NCI-H1694 treated with DMSO at 0.1 percent for 48 hours (cell line): ENCODE results near the gene PDHA1.

Experiments
- DNase-seq: peaks from one replicate; lab custom pipeline; 2025; lab: John Stamatoyannopoulos, UW

Gene PDHA1

DNA sequence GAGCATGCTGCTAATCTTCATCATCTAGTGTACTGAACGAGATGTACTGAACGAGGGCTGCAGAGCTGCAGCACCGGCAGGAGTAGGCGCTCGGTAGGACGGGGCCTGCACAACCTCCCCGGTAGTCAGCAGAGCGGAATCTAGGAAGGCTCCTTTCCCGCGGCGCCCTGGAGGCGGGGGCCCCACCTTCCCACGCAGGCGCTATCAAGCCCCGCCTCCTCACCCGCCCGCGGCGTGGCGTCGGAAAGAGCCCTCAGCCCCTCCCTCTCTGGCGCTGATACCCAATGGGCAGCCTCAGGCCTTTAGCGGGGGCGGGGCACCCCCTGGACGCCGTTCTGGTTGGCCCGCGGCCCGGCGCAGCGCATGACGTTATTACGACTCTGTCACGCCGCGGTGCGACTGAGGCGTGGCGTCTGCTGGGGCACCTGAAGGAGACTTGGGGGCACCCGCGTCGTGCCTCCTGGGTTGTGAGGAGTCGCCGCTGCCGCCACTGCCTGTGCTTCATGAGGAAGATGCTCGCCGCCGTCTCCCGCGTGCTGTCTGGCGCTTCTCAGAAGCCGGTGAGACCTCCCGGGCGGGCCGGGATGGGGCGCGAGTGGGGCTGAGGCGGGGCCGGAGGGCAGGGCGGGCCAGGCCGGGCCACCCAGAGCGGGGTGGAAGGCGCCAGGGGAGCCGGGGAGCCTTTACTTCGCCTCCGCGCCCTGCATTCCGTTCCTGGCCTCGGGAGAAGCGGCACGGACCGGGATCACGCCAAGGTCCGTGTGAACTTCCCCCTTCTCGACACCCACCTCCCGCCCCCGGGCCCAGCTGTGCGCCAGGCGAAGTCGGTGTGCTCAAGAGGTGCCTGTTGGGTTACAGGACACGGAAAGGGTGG lies at the start of gene PDHA1:
TSS of gene PDHA1 (plus strand) at position 393 of the 874 bp plus-strand sequence. CDS start at position 504, 111 bp downstream.
- peak; percentile 55 for DNase-seq

DNA sequence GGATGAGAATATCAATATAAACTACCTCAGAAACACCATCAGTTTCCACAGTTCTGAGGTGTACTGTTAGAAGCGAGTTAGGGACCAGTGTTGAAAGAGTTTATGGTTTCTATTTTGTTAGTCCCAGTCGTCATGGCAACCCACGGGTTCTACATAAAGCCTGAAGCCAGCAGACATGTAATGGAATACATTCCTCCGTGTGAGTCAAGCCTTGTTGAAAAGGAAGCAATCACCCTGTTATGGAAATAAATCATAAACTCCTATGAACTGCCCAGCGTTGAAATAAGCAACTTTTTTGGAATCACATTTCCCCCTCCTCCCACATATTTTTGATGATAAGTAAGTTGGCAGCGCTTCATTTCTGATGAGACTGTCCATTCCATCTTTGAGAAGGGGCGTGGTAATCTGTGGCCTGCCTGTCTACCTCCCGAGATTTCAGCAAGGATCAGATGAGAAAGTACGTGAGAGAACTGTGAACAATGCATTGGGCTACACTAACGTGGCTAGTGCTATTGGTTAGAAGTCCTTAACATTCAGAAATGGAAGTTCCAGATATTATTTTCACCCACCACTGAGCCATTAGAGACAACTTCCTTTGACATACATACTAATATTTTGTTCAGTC lies 40.4 kb upstream of the PDHA1 start:
- DNase-seq, result no peak

- no peak for DNase-seq
Observed at GRCh38 chrX:19326567-19326966, 17.2 kb upstream of the PDHA1 start.

- DNase-seq, result no peak
Observed at GRCh38 chrX:19331831-19332230, 11.9 kb upstream of the PDHA1 start.

GRCh38 chrX:19332983-19333382 lies 10.7 kb upstream of the PDHA1 start:
- peak; percentile 1 for DNase-seq

DNA sequence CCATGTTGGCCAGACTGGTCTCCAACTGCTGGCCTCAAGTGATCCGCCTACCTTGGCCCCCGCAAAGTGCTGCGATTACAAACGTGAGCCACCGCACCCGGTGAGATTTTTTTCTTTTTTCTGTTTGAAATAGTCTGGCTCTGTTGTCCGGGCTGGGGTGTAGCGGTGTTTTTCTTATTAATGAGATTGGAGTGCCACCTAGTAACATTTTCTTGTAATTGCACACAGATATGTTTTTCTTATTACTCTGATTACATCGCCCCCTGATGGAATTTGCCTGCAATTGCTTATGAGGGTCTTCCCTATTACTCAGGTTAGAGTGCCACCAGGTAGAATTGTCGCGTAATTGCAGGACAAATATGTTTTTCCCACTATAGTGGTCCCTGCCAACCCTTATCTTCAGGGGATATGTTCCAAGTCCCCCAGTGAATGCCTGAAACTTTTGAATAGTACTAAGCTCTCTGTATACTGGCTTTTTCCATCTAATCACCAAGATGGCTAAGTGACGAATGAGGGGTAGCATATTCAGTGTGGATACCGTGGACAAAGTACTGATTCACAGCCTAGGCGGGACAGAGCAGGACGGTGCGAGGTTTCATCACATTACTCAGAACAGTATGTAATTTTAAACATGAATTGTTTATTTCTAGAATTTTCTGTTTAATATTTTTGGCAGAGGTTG lies 8.6 kb upstream of the PDHA1 start:
- DNase-seq, result peak; percentile 6

DNA sequence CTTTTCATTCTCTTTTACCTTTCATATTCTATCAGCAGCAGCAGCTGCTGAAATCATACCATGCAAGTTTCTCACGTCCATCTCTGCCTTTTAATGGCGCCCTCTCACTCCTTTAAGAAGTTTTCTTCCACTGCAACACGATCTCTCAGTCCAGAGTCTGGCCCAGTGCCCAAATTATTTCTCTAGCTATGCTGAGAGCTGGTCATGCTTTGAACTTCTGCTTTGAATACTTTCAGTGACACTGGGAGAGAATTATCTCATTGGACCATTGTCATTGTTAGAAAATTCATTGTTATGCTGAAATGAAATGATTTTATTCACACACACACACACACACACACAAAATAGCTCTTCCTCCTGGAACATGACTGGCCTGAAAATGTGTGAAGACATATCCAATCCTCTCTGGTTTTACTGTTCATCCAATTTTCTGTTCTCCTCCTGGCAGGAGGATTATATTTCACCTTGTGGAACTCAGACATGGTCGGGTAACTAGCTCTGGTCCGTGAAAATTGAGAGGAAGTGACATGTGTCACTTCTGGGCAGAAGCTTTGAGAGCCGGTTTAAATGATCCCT lies 1.3 kb upstream of the PDHA1 start:
- DNase-seq, result no peak

DNA sequence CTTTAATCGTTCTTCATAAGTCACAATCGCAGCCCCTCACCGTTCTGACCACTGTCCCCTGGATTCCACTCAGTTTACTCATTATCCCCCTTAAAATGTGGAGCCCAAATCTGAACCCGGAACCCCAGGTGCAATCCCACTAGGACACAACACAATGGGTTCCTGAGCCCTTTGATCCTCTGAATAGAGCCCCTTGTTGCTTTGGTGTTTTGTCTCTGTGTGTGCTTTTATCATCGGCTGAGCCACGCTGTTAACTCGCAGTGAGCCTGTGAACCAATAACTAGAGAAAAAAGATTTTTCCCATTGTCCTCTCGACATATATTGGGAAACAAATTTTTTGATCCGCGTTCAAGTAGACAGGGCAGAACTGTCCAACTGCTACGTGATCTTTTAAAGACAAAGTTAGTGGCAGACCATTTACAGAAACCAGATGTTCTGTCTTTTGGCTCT lies 617 bp upstream of the PDHA1 start:
- no peak for DNase-seq

- DNase-seq, result no peak
Observed at GRCh38 chrX:19344661-19345060, 934 bp downstream of the PDHA1 start.

DNA sequence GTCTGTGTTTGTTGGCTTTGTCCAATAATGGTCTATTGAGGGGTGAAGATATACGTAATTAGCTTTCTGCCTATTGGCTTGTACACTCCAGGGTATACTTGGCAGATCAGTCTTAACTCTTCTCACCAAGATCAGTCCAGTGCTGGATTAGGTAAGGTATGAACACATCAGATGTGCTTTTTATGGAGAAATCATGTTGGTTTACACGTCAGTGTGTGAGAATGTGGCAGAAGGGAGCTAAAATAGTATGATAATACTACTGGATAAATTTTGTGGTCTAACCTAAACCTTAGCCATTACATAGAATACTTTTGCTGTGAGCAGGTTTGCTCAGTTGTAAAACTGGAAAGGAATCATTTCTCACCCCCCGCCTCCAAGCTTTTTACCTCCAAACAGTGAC lies 4.2 kb downstream of the PDHA1 start:
- DNase-seq, result no peak

GRCh38 chrX:19349264-19349663 lies 5.5 kb downstream of the PDHA1 start:
- no peak for DNase-seq

- DNase-seq, result no peak
Observed at GRCh38 chrX:19350941-19351384, 7.2 kb downstream of the PDHA1 start.

DNA sequence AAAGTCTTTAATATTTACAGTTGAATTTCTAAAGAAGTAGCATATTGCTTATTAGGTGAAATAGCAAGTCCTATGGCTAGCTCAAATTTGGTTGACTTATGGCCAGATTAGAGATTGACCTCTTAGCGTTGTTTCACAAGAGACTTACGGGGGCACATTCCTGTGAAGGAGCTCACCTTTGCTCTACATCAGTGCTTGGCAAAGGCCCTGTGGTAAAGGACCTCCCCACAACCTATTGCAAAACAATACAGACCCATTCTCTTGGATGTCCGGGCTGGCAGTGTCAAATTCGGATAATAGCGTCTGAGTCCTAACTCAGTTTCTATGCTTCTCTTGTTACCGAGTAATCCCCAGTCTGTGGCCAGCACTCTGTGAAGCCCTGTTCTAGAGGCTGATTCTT lies 10.9 kb downstream of the PDHA1 start:
- DNase-seq, result no peak

DNA sequence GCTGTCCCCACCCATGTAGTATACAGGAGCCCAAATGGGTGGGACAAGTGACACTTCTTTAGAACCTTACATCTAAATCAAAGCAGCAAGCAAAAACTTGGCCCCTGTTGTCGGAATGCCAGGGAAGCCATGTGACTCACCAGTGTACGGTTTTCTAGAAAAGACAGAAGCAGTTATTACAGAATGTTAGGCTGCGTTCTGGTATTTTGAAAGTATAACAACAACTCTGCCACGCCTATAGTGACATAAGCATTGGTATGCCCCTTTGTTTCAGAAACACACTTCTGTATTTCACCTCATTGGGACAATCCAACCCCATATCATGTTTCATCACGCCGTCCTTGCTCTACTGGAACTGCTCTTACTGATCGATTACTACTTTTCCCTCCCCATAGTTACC lies 14.8 kb downstream of the PDHA1 start:
- DNase-seq, result no peak

DNA sequence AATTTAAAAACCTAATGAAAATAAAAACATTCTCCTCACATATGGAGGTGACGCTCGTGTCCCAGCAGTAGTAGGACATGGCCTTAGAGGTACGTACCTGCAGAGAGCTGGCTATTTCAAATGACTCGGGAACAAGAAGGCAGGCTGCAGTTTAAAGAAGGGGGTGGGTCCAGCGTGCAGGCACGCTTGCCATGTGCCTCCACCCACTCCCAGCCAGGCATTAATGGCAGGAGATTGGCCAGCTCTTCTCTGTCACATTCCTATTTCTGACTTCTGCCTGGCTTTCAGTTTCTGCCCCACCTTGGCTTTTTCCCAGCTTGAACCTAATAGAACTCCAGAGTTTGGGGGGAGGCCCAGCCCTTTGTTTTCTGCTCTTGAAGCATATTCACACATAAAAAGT lies 17.2 kb downstream of the PDHA1 start:
- no peak for DNase-seq

DNA sequence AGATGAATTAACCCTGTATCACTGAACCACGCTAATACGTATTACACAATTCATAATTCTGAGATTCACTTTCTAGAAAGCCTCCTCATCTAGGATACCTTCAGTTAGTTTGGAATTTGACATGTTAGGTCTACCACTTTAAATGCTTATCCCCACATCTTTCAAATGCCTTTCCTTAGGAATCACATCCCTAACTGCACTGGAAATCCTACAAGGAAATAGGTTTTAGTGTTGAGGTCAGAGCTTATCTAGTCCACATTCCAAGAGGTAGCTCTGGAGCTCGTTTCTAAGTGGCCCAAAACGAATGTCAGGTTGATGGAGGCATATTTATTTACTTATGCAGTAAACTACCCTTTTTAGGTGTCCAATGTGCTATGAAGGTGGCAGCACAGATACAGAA lies 18.0 kb downstream of the PDHA1 start:
- no peak for DNase-seq

DNA sequence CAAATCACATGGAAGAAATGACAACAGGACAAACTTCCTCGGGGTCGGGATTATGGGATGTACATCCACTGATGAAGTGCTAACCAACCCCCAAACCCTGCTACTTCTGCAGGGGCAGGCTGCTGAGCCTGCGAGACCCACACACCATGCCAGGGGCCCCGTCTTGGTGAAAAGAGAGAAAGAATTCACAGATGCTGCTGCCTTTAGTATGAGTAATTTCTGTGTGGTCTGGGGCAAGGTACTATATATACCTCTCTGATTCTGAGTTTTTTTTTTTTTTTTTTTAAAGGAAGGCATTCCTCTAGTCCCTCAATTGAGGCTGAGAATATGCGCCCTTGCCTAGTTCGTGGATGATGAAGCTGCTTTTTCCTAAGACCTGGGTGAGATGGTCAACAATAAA lies 24.8 kb downstream of the PDHA1 start:
- DNase-seq, result no peak

- DNase-seq, result no peak
Observed at GRCh38 chrX:19370061-19370460, 26.3 kb downstream of the PDHA1 start.

DNA sequence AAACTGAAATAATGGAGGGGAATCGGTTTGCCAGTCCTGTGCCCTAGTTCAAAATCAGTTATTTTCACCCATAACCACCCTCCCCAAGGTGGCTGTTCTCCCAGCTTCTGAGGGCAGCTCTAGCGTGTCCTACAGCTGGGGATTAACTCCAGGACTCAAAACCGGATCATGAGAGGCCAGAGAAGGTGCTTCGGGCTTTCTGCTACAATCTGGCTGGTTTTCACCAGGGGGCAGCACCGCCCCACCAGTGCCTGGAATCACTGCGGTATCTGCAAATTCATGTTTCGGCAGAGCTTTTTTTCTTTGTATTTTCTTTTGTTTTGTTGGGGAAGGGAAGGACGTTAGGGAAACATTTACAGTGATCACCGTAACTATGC lies 28.4 kb downstream of the PDHA1 start:
- DNase-seq, result peak; percentile 6

- no peak for DNase-seq
Observed at GRCh38 chrX:19372547-19373331, 29.0 kb downstream of the PDHA1 start.

DNA sequence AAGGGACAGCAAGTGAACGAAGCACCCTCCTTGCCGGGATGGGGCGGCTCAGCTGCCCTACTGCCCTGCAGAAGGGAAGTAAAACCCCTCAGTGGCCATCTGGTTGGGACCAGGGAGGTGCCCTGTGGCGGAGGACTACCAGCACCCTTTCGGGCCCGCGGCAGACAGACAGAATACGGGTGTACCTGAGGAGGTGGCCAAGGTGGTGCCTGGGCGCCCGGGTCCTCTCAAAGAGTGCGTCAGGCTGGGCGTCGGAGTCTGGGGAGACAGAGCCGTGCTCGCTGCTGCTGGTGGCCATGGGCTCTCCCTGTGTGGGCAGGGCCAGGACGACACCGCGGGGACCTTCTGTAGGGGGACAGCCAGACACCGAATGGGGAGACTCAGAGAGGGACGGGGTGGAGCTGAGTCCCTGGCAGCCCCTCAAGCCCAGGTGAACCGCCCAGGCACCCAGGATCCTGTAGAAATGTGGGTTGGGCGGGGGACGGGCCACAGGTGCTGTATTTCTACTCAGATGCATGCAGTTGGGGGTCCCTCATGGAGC lies 29.7 kb downstream of the PDHA1 start:
- no peak for DNase-seq
